ENCODE results near the gene HSPA1L.
"Not testable (repeated sequence)": the region's sequence is repeated elsewhere in the genome, so short reads cannot be mapped to it uniquely, and the experiment has no call there.

- not testable (repeated sequence) for TF ChIP-seq CTCF (IDR thresholded peaks at IDR 0.05); POLR2A (IDR thresholded peaks at IDR 0.05); POLR2AphosphoS5 (IDR thresholded peaks at IDR 0.05; ENCODE audit: insufficient read depth in 1 of 2, low read depth in 1 of 2)
These were observed 21.2 kb downstream of the HSPA1L start for GRCh38 chr6:31793927-31794245.
